OCI-LY7 (cell line): ENCODE data around the gene ZNF799. TPM values are rescaled to one million over a fixed set of nuclear protein-coding genes. Genes with fewer than 3 reads are reported as not detected.
"Not testable (repeated sequence)": the region's sequence is repeated elsewhere in the genome, so short reads cannot be mapped to it uniquely, and the experiment has no call there.

Source experiments
- BruUV-seq: library from RNA; stranded (reverse); fragments of 400-500 nt; replicated peaks from 2 replicates; lab custom pipeline; 2021; lab: Mats Ljungman, UMichigan
- CTCF ChIA-PET: fragments of 300-600 bp; sonication (Branson Sonifier 250); formaldehyde crosslinking; loops from one replicate; lab custom pipeline; 2022; ENCODE audit warnings: antibody characterized with exemption; ENCODE audit not compliant: unreplicated experiment; lab: Charles Lee
- POLR2A ChIA-PET: fragments of 300-600 bp; sonication (Branson Sonifier 250); formaldehyde crosslinking; loops from one replicate; lab custom pipeline; 2022; ENCODE audit warnings: antibody characterized with exemption; lab: Charles Lee
- DNase-seq: peaks from one replicate; pipeline ENCODE4 v3.0.0-alpha.2; 2015; ENCODE audit warnings: low spot score
- H2AFZ ChIP-seq: fragments of 200-600 bp; sonication (generic), shearing (Covaris generic); 2 replicates; pipeline ENCODE4 v1.6.1; 2014; ENCODE audit warnings: mild to moderate bottlenecking, antibody characterized with exemption, low read length, moderate library complexity
- H3K27ac ChIP-seq: fragments of 200-600 bp; sonication (generic); 2 replicates; pipeline ENCODE4 v1.5.1; 2014; ENCODE audit warnings: mixed run types, low read depth, mild to moderate bottlenecking, moderate library complexity, low read length, inconsistent platforms; ENCODE audit not compliant: poor library complexity, severe bottlenecking
- H3K36me3 ChIP-seq: fragments of 200-600 bp; sonication (generic); 2 replicates; pipeline ENCODE4 v1.6.1; 2014; ENCODE audit warnings: mild to moderate bottlenecking, antibody characterized with exemption, low read length, moderate library complexity, mixed read lengths; ENCODE audit not compliant: insufficient read depth
- H3K4me1 ChIP-seq: fragments of 200-600 bp; sonication (generic); 2 replicates; pipeline ENCODE4 v1.5.1; 2014; ENCODE audit warnings: mild to moderate bottlenecking, low read length; ENCODE audit not compliant: insufficient read depth, poor library complexity, severe bottlenecking
- H3K4me2 ChIP-seq: fragments of 200-600 bp; sonication (generic); 2 replicates; pipeline ENCODE4 v1.6.1; 2014; ENCODE audit warnings: mild to moderate bottlenecking, low read length
- H3K4me3 ChIP-seq: fragments of 200-600 bp; sonication (generic); 2 replicates; pipeline ENCODE4 v1.5.1; 2014; ENCODE audit warnings: mild to moderate bottlenecking, low read depth, low read length; ENCODE audit not compliant: poor library complexity, severe bottlenecking
- H3K79me2 ChIP-seq: fragments of 200-600 bp; sonication (generic); 2 replicates; pipeline ENCODE4 v1.6.1; 2016; ENCODE audit warnings: low read depth, mild to moderate bottlenecking, low read length, moderate library complexity, mixed read lengths; ENCODE audit not compliant: insufficient read depth
- H3K9me2 ChIP-seq: fragments of 200-600 bp; sonication (generic); 2 replicates; pipeline ENCODE4 v1.6.1; 2016; ENCODE audit warnings: mild to moderate bottlenecking, low read length, mixed read lengths; ENCODE audit not compliant: insufficient read depth
- H3K9me3 ChIP-seq: fragments of 200-600 bp; sonication (generic); 2 replicates; pipeline ENCODE4 v1.6.1; 2014; ENCODE audit warnings: mild to moderate bottlenecking, mixed run types, low read length, mixed read lengths
- H4K20me1 ChIP-seq: fragments of 200-600 bp; sonication (generic); 2 replicates; pipeline ENCODE4 v1.6.1; 2014; ENCODE audit warnings: mild to moderate bottlenecking, antibody characterized with exemption, low read length, moderate library complexity, mixed read lengths; ENCODE audit not compliant: insufficient read depth
- EZH2phosphoT487 ChIP-seq: fragments of 200-600 bp; sonication (generic); IDR thresholded peaks from 2 replicates; pipeline ENCODE4 v1.6.1; 2018; ENCODE audit warnings: low read depth, borderline replicate concordance, mild to moderate bottlenecking, mixed run types, antibody characterized with exemption, low read length, moderate library complexity, mixed read lengths
- intact Hi-C: fragments of 100-400 bp; cut with micrococcal nuclease; formaldehyde crosslinking; loops from one replicate; pipeline ENCODE4 v1.10.0; 2022; ENCODE audit not compliant: unreplicated experiment
- total RNA-seq, 2 experiments: library from RNA; depleted of rRNA in 1 of 2; stranded (reverse); fragments of >200 nt in 1 of 2; shearing (Covaris generic) in 1 of 2; gene quantifications; 2 replicates each; pipeline ENCODE4 v1.2.3, GENCODE V29; 2014 to 2022
- TF ChIP-seq, protein P1 (sequence below): fragments of 200-600 bp; sonication (generic); conservative IDR thresholded peaks from 2 replicates; pipeline ENCODE4 v1.5.1; 2014; ENCODE audit warnings: mild to moderate bottlenecking, antibody characterized with exemption, low read length, moderate library complexity, mixed read lengths

Gene ZNF799
- total RNA-seq, 2 experiments from 2014 or later, result 6.2 to 8.1 TPM

GRCh38 chr19:12425888-12426274 lies 24.8 kb upstream of the ZNF799 start:
- intact Hi-C loops, result no loop called here
- Histone ChIP-seq H3K4me2 (no peak overlapping the region), H3K9me3 (no peaks in the 10 kb centered on the region), H3K79me2 (no peaks in the 10 kb centered on the region), H3K36me3 (0 out of 2 replicates have a peak, but pooled peaks cover 3% of the 10 kb centered on the region), H4K20me1 (no peaks in the 10 kb centered on the region), H3K9me2 (no peaks in the 10 kb centered on the region), H3K4me3 (no peak overlapping the region), H3K27ac (no peak overlapping the region), H3K4me1 (no peaks in the 10 kb centered on the region), H2AFZ (no peak overlapping the region)
- ChIA-PET CTCF (no interaction called here), POLR2A (interaction anchor here (0.8 kb wide), 1 partner anchor 15 kb away, joined by 3 read pairs; the partner anchor contains the start of gene ZNF443)
- DNase-seq, result no peak
- no TSS peak for BruUV-seq
- TF ChIP-seq, protein P1, sequence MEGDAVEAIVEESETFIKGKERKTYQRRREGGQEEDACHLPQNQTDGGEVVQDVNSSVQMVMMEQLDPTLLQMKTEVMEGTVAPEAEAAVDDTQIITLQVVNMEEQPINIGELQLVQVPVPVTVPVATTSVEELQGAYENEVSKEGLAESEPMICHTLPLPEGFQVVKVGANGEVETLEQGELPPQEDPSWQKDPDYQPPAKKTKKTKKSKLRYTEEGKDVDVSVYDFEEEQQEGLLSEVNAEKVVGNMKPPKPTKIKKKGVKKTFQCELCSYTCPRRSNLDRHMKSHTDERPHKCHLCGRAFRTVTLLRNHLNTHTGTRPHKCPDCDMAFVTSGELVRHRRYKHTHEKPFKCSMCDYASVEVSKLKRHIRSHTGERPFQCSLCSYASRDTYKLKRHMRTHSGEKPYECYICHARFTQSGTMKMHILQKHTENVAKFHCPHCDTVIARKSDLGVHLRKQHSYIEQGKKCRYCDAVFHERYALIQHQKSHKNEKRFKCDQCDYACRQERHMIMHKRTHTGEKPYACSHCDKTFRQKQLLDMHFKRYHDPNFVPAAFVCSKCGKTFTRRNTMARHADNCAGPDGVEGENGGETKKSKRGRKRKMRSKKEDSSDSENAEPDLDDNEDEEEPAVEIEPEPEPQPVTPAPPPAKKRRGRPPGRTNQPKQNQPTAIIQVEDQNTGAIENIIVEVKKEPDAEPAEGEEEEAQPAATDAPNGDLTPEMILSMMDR, result no peak
- no peak for TF ChIP-seq EZH2phosphoT487

- TF ChIP-seq EZH2phosphoT487, result no peak
- TF ChIP-seq, protein P1, result no peak
- Histone ChIP-seq H3K9me3 (no peaks in the 10 kb centered on the region), H3K4me2 (no peak overlapping the region), H4K20me1 (no peaks in the 10 kb centered on the region), H3K79me2 (no peaks in the 10 kb centered on the region), H2AFZ (no peak overlapping the region), H3K4me3 (no peak overlapping the region), H3K36me3 (no peaks in the 10 kb centered on the region), H3K27ac (no peak overlapping the region), H3K4me1 (no peaks in the 10 kb centered on the region), H3K9me2 (no peaks in the 10 kb centered on the region)
- ChIA-PET POLR2A (interaction anchor here (0.8 kb wide), 1 partner anchor 15 kb away, joined by 3 read pairs; the partner anchor contains the start of gene ZNF443), CTCF (no interaction called here)
- BruUV-seq, result no TSS peak
- intact Hi-C loops, result no loop called here
- no peak for DNase-seq
Measured at GRCh38 chr19:12425236-12425887, 24.3 kb upstream of the ZNF799 start.

DNA sequence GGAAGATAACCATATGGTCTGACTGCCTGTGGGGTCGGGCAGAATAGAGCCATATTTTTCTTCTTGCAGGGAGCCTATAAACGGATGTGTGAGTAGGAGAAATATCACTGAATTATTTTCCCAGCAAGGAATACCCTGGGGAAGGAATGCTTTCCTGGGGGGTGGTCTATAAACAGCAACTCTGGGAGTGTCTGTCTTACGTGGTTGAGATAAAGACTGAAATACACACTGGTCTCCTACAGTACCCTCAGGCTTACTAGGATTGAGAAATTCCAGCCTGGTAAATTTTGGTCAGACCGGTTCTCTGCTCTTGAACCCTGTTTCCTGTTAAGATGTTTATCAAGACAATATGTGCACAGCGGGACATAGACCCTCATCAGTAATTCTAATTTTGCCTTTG lies 16.2 kb upstream of the ZNF799 start:
- H3K4me3 ChIP-seq, H3K36me3 ChIP-seq, H3K27ac ChIP-seq, DNase-seq, CTCF ChIA-PET, H2AFZ ChIP-seq, H3K4me1 ChIP-seq, POLR2A ChIA-PET, intact Hi-C loops, H4K20me1 ChIP-seq, H3K4me2 ChIP-seq, H3K79me2 ChIP-seq, H3K9me3 ChIP-seq, BruUV-seq, H3K9me2 ChIP-seq: not testable (repeated sequence)
